Activated naive CD8-positive, alpha-beta T cell treated with anti-CD3 and anti-CD28 coated beads, Interleukin-2, amount 50 U/mL, for 16 hours (primary cell): ENCODE measurements around the gene ZSCAN5A.
A peak's percentile ranks its signal among the peaks of the same experiment; 100 is the strongest.
"Not testable (repeated sequence)": the region's sequence is repeated elsewhere in the genome, so short reads cannot be mapped to it uniquely, and the experiment has no call there.

Source experiments
- DNase-seq: peaks from one replicate; pipeline ENCODE4 v3.0.0-alpha.2; 2020; ENCODE audit warnings: low read depth, low spot score

Gene ZSCAN5A

GRCh38 chr19:56314018-56314380 lies 640 bp downstream of the ZSCAN5A start:
- no peak for DNase-seq

DNA sequence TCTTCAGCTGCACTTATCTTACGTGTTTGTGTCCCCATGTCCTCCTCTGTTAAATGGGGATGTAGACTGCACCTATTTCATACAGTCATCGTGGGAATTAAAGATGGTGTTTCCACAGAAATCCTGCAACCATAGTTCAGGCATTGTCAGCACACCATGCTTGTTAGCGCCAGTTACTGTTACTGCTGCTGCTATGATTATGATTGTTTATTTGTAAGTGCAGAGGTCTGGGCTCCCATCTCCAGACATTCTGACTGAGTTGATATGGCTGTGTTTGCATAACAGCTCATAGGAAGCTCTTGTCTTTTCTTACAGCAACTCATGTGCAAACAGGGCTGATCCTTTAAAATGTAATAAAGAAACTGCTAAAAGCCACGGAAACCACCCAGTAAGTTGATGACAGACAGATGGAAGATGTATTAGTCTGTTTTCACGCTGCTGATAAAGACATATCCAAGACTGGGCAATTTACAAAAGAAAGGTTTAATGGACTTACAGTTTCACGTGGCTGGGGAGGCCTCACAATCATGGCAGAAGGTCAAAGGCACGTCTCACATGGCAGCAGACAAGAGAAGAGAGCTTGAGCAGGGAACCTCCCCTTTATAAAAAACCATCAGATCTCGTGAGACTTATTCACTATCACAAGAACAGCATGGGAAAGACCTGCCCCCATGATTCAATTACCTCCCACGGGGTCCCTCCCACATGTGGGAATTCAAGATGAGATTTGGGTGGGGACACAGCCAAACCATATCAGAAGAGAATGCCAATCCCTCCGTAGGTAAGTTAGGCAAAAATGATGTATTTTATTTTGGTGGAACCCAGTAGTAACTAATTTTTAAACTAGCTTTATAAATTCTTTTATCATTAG lies 1.6 kb downstream of the ZSCAN5A start:
- no peak for DNase-seq

DNA sequence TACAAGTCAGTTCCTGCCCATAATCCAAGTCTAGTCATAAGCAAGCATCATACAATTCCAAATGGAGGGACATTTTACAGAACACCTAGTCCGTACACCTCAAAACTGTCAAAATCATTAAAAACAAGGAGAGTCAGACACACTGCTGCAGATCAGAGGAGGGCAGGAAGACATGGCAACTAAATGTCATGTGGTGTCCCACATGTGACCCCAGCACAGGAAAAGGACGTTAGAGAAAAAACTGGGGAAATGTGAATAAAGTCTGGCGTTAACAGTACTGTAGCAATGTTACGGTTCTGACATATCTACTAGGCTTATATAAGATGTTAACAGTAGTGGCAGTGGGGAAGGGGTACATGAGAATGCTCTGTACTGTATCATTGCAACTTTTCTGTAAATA lies 2.3 kb downstream of the ZSCAN5A start:
- no peak for DNase-seq

- DNase-seq = no peak
Observed at GRCh38 chr19:56310462-56310861, 4.2 kb downstream of the ZSCAN5A start.

DNA sequence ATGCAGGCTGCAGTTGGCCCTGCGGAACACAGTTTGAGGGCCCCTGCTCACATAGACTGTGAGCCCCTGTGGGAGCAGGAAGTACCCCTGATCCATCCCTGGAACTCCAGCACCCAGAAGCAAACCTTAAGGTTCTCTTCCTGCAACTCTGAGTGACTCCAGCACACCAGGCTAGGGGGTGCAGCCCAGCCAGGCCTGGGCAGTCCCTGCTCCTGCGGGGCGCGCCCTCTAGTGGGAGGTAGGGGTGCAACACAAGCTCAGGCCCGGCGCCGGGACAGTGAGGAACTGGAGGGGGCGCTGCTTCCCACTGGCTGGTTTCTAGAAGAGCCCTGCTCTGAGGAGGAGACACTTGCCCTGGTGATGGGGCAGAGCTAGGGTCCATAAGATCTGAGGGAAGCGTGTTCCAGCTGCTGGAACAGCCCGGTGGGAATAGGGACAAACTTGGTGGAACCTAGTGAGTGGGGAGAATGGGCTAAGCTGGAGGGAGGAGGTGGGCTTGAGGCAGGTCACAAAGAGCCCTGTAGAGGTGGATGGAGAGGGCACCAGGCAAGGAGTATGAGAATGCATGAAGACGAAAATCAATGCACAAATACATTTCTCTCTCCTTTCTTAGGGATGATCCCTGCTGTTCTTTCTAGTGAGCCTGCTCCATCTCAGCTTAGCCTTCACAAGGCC lies 5.0 kb downstream of the ZSCAN5A start:
- peak; percentile 2 for DNase-seq

GRCh38 chr19:56308792-56309191 lies 5.8 kb downstream of the ZSCAN5A start:
- no peak for DNase-seq

- not testable (repeated sequence) for DNase-seq
Observed at GRCh38 chr19:56307062-56307461, 7.6 kb downstream of the ZSCAN5A start.

DNA sequence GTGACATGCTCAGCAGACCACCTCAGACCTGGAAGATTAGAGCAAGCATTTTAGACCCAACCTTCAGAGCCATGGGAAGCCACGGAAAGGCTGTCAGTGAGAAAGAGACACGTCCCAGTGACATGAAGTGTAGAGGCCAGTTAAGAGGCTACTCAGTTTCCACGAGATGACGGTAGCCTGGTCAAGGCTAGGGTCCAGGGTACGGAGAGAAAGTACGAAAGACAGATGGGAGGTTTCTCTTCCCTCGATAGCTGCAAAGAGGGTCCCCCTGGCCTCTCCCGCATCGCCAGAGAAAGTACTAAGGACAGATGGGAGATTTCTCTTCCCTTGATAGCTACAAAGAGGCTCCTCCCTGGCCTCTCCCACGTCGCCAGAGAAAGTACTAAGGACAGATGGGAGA lies 8.6 kb downstream of the ZSCAN5A start:
- DNase-seq = no peak

DNA sequence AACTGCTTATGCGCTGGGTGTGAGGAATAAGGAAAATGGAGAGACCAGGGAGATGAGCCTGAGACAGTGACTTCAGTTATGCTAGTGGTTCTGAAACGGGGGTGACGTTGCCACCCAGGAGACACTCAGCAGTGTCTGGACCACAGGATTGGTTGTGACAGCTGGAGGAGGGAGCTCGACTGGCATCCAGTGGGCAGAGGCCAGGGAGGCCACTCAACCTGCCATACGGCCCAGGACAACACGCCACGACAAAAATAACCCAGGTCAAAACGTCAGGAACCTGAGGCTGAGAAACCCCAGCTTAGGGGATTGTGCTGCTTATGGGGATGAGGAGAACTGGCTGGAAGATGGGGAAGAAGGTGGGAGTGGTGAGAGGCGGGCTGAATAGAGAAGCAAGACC lies 10.4 kb downstream of the ZSCAN5A start:
- DNase-seq = no peak

- no peak for DNase-seq
Observed at GRCh38 chr19:56301886-56302620, 12.6 kb downstream of the ZSCAN5A start.

- DNase-seq = no peak
Observed at GRCh38 chr19:56301155-56301554, 13.5 kb downstream of the ZSCAN5A start.

DNA sequence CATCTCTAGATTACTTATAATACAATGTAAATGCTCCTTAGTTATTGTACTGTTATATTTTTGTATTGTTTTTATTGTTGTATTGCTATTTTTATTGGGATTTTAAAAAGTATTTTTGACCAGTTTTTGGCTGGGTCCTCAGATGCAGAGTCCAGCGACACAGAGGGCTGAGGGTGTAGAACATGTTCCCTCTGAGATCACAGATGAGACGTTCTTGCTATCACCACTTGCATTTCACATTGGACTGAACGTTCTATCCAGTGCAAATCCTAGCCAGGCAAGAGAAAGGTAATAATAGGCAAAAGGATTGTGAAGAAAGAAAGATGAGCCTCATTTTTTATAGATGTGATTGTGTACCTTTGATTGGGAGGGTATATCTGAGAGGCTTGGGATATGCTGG lies 15.0 kb downstream of the ZSCAN5A start:
- DNase-seq = no peak

GRCh38 chr19:56297010-56297409 lies 17.6 kb downstream of the ZSCAN5A start:
- no peak for DNase-seq

DNA sequence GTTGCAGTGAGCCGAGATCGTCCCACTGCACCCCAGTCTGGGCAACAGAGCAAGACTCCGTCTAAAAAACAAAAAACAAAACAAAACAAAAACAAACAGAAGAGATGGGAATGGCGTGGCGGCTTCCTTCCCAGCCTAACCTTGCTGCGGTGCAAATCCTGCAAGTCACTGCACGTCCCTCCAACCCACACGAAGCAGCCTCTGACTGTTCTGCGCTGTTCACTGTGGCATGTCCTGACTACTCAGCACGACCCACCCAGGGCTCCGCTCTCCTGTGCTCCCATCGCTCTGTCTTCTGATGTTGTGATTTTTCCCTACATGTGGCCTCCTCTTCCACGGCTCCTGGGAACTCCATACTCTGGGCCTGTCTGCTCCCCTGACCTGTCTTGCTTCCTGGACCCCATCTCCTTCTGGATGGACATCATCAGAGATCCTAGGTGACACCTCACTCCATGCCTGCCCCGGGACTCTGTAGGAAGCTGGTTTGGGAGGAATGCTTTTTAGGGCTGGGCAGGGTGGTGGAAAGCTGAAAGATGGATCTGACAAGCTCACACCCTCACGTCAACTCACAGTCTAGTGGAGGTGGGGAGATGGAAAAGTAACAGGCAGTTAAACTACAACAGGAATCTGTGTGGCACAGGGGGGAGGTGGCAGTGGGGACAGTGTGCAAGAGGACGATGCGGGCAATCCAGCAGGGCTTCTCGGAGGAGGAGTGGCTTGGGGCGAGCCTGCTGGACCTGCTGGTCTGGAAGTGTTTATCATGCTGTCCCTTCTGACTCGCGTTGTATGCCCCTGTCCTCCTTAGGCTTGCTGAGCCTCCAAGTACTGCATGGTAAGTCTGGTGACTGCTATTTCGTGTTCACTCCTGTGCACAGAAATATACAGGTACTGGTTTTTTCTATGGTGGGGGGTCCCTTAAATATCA lies 18.8 kb downstream of the ZSCAN5A start:
- no peak for DNase-seq

GRCh38 chr19:56294549-56294948 lies 20.1 kb downstream of the ZSCAN5A start:
- no peak for DNase-seq

DNA sequence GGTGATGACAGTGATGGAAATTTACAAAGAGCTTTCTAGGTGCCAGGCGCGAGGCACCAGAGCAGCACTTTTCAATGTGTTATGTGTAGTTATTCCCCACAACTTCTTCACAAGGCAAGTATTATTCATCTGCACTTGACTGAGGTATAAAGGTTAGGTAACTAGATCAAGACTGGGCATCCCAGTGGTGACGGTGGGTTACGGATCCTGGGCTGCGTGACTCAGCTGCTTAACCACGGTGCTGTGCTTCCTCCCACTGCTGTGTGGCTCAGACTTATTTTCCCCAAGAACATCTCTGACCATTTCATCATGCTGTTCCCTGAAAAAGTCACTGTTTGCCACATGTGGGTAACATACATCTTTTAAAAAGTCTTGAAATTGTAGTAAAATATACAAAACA lies 22.8 kb downstream of the ZSCAN5A start:
- no peak for DNase-seq

DNA sequence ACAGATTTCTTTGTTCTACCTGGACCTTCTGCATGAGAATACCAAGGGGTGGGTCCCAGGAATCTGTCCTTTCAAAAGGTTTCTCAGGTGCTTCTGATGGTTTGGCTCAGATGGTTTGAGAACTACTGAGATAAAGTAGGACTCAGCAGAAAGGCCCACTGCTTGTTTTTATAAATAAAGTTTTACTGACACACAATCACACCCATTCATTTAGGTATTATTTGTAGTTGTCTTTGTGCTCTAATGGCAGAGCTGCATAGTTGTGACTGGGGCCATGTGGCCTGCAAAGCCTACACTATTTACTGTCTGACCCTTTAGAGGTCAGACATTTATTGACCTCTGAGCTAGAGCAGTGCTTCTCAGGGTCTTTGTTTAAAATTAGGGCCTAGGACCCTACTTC lies 24.5 kb downstream of the ZSCAN5A start:
- DNase-seq = no peak

DNA sequence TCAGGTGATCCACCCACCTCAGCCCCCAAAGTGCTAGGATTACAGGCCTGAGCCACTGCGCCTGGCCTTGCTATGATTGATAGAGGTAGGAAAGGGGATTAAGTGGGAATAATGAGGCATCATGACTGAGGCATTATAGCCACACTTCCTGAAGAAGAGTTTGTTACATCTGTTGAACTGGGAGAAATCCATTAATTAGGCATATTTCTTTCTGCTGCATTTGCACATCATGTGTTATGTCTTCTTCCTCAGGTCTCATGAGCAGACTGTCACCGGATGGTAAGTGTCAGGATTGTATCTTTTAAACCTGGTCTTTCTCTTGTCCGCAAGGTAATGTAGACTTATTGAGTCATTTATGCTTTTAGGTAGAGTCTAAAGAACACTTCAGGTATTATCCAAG lies 29.9 kb downstream of the ZSCAN5A start:
- DNase-seq = no peak

DNA sequence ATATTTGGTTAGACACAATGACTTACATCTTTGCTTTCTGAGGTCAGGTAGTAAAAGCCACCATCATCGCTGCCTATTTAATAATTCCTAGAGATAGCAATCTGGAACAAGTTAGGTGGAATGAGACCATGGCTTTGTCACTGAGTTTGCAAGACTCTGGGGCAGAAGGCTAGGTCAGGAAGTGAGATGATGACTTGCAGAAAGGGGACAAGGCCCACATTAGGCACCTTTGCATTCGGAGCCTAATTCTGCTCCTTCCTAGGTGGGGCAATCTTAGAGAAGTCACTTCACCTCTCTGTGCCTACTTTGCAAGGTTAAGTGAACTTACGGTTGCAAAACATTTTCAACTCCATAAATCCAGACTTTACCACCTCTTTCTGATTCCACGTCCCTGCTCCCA lies 31.8 kb downstream of the ZSCAN5A start:
- DNase-seq = no peak

GRCh38 chr19:56273563-56274117 lies 41.0 kb downstream of the ZSCAN5A start:
- no peak for DNase-seq

GRCh38 chr19:56272161-56272798 lies 42.4 kb downstream of the ZSCAN5A start, which contains the start of gene EDDM13:
EDDM13 (plus strand) TSS chr19:56272748; CDS start chr19:56272835, 87 bp downstream.
- DNase-seq = no peak
